Prostate gland (tissue), 2 donors: ENCODE results near the gene C2orf68. TPM values are rescaled to one million over a fixed set of nuclear protein-coding genes. Genes with fewer than 3 reads are reported as not detected.
A peak's percentile ranks its signal among the peaks of the same experiment; 100 is the strongest.
"Not testable (repeated sequence)": the region's sequence is repeated elsewhere in the genome, so short reads cannot be mapped to it uniquely, and the experiment has no call there.

Experiments used
- DNase-seq: peaks from one replicate; pipeline ENCODE4 v3.0.0-alpha.2; 2019; ENCODE audit warnings: low spot score
- H3K27ac ChIP-seq, 2 donors: fragments of 200-600 bp; sonication (generic); 2 replicates each; pipeline ENCODE4 v1.5.1; 2017 to 2019
- H3K27me3 ChIP-seq: fragments of 200-600 bp; sonication (generic); replicated peaks from 2 replicates; pipeline ENCODE4 v1.5.1; 2019; ENCODE audit not compliant: insufficient read depth
- H3K36me3 ChIP-seq, 2 donors: fragments of 200-600 bp; sonication (generic); 1 replicate in 1 of 2; 2 replicates in 1 of 2; pipeline versions ENCODE4 v1.5.1 to v1.8.1; 2017 to 2019
- H3K4me1 ChIP-seq: fragments of 200-600 bp; sonication (generic); replicated peaks from 2 replicates; pipeline ENCODE4 v1.5.1; 2019
- H3K4me3 ChIP-seq, 2 donors: fragments of 200-600 bp; sonication (generic); 2 replicates each; pipeline ENCODE4 v1.5.1; 2017 to 2019
- H3K9me3 ChIP-seq: fragments of 200-600 bp; sonication (generic); 2 replicates; pipeline ENCODE4 v1.5.1; 2017
- POLR2A ChIP-seq: fragments of 450-650 bp; IDR thresholded peaks from one replicate; pipeline ENCODE4 v1.6.1; 2016; ENCODE audit warnings: antibody characterized with exemption, mild to moderate bottlenecking
- POLR2AphosphoS5 ChIP-seq: sonication (generic); formaldehyde crosslinking; IDR thresholded peaks from one replicate; pipeline ENCODE4 v1.6.1; 2017; ENCODE audit warnings: antibody characterized with exemption
- WGBS: methylation state at CpG from one replicate; pipeline ENCODE4 v1.1.5; 2018; 5-methylcytosine and 5-hydroxymethylcytosine counted together
- intact Hi-C: fragments of 100-400 bp; cut with DNase I; formaldehyde crosslinking; loops from one replicate; pipeline ENCODE4 v1.14.2; 2022
- total RNA-seq, 2 donors: library from RNA; depleted of rRNA; stranded (reverse); fragments of >200 nt; gene quantifications; one replicate each; pipeline ENCODE4 v1.1.0, GENCODE V29; 2016
- TF ChIP-seq, protein P1 (sequence below), 4 experiments: fragments of 200-600 bp in 2 of 4; fragments of 450-650 bp in 2 of 4; sonication (generic) in 2 of 4; IDR thresholded peaks; 1 replicate in 3 of 4; 2 replicates in 1 of 4; pipeline ENCODE4 v1.5.1; 2016 to 2019; ENCODE audit warnings: antibody characterized with exemption in 4 of 4, mild to moderate bottlenecking in 2 of 4, moderate library complexity in 2 of 4

The C2orf68 gene
- total RNA-seq, 2 donors from 2014 or later, result 16.1 to 26.1 TPM

DNA sequence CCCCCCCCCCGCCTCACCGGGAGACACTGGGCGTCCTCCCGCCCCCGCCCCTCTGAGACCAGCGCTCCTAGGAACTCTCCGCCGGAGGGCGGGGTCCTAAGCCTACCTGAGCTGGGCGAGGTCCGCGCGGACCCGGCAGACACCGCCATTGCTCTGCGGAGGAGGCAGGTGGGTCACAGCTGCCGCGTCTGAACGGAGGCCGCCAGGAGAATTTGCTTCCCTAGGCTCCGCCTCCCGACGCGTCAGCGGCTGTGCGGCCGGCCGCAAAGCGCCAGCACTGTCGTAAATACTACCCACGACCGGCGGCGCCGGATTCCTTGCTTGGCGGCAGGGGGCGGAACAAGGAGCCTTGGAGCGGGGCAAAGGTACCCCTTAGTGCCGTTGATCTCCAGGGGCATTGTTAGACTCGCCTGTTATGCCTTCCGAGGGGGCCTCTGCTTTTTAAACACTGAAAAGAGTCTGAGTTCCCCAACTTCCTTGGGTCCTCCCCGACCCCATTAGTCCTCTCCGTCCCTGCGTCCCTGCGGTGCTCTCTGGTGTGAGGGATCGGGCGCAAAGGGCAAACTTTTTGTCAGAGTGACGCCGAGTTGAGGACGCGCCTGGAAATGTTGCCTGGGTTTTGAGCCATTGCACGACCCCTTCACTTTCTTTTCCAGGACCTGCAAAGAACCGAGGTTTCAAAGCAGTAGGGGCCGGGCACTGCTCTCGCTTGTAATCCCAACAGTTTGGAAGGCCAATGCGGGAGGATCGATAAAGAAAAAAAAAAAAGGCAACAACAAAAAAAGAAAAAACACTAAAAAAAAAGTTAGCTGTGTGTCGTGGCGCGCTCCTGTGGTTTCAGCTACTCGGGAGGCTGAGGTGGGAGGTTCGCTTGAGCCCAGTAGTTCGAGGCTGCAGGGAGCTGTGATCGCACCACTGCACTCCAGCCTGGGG is 50.3 kb downstream of the C2orf68 start, which contains the start of gene GGCX:
TSS of gene GGCX (minus strand) at position 214 of the 933 bp plus-strand sequence. CDS start at position 149, 65 bp downstream.
- peak within 1 kb of the TSS; percentile 69 to 70 for H3K4me3 ChIP-seq
- no peaks in the 10 kb centered on the region for H3K27me3 ChIP-seq
- intact Hi-C loops, result loop anchor here (5.0 kb wide), 1 partner anchor 36 kb away; the partner anchor contains the start of gene RNF181
- 4% methylated on average over 48 of the region's 64 CpGs for WGBS
- peak; percentile 95 for DNase-seq
- H3K4me1 ChIP-seq, result peaks cover 3% of the 10 kb centered on the region
- no peaks in the 10 kb centered on the region for H3K9me3 ChIP-seq
- no peaks in the 10 kb centered on the region for H3K36me3 ChIP-seq
- peak within 1 kb of the TSS; percentile 80 to 84 for H3K27ac ChIP-seq
- TF ChIP-seq POLR2A (peak; percentile 80), POLR2AphosphoS5 (peak; percentile 97)
- TF ChIP-seq, protein P1, sequence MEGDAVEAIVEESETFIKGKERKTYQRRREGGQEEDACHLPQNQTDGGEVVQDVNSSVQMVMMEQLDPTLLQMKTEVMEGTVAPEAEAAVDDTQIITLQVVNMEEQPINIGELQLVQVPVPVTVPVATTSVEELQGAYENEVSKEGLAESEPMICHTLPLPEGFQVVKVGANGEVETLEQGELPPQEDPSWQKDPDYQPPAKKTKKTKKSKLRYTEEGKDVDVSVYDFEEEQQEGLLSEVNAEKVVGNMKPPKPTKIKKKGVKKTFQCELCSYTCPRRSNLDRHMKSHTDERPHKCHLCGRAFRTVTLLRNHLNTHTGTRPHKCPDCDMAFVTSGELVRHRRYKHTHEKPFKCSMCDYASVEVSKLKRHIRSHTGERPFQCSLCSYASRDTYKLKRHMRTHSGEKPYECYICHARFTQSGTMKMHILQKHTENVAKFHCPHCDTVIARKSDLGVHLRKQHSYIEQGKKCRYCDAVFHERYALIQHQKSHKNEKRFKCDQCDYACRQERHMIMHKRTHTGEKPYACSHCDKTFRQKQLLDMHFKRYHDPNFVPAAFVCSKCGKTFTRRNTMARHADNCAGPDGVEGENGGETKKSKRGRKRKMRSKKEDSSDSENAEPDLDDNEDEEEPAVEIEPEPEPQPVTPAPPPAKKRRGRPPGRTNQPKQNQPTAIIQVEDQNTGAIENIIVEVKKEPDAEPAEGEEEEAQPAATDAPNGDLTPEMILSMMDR (IDR thresholded peaks at IDR 0.05), result peak in 3 of 4 experiments; percentile 46 to 77 (median 54)

DNA sequence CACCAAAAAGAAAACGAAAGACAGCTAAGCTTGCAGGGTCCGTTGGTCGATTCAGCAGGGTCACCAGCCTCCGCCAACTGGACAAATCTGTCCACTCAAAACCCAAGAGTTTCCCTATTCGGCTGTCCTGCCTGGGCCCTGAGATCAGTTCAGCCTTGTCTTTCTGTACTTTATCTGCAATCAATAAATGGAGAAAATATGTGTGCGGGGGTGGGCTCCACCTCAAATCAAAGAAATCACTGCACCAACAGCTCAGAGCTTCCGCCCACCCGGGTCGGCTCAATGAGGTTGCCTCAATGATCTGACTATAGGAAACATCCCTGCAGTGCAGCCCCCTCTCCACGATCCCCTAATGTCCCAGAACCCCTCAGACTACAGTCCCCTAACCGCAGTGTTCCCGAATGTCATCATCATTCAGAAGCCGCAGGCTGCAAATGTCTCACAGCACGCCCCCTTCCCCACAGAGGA is 51.0 kb downstream of the C2orf68 start:
- intact Hi-C loops, result loop anchor here (5.0 kb wide), 1 partner anchor 36 kb away; the partner anchor contains the start of gene RNF181
- H3K9me3 ChIP-seq, result no peaks in the 10 kb centered on the region
- TF ChIP-seq, protein P1 (IDR thresholded peaks at IDR 0.05), result no peak
- no peak for TF ChIP-seq POLR2AphosphoS5
- TF ChIP-seq POLR2A, result no peak
- H3K36me3 ChIP-seq, result no peaks in the 10 kb centered on the region
- H3K27ac ChIP-seq, result peak overlapping the region; percentile 80 to 84
- no peaks in the 10 kb centered on the region for H3K27me3 ChIP-seq
- WGBS, result 3% methylated on average over 14 of the region's 14 CpGs
- H3K4me1 ChIP-seq, result peaks cover 3% of the 10 kb centered on the region
- no peak for DNase-seq
- peak overlapping the region; percentile 69 to 70 for H3K4me3 ChIP-seq

DNA sequence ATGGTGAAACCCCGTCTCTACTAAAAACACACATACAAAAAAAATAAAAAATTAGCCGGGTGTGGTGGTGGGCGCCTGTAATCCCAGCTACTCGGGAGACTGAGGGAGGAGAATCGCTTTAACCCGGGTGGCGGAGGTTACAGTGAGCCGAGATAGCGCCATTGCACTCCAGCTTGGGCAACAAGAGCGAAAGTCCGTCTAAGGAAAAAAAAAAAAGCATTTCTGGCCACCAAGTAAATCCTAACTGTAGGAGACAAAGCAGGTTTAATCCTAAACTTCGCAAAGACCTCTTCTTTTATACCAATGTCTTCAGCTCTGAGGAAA is 51.5 kb downstream of the C2orf68 start:
- DNase-seq, H3K36me3 ChIP-seq, H3K27ac ChIP-seq, H3K9me3 ChIP-seq, H3K4me1 ChIP-seq, H3K27me3 ChIP-seq: not testable (repeated sequence)
- WGBS, result 77% methylated on average over 12 of the region's 12 CpGs
- intact Hi-C loops, result loop anchor here (5.0 kb wide), 1 partner anchor 37 kb away; the partner anchor contains the start of gene RNF181
- peak overlapping the region; percentile 69 to 70 for H3K4me3 ChIP-seq

GRCh38 chr2:85558160-85558559 is 53.7 kb downstream of the C2orf68 start:
- H3K27me3 ChIP-seq, result no peaks in the 10 kb centered on the region
- no peaks in the 10 kb centered on the region for H3K9me3 ChIP-seq
- intact Hi-C loops, result no loop called here
- TF ChIP-seq, protein P1 (IDR thresholded peaks at IDR 0.05), result no peak
- TF ChIP-seq POLR2AphosphoS5, result no peak
- no peak for TF ChIP-seq POLR2A
- peaks cover 0 to 7% of the 10 kb centered on the region in 2 donors for H3K36me3 ChIP-seq
- no peak for DNase-seq
- no peak overlapping the region for H3K27ac ChIP-seq
- H3K4me1 ChIP-seq, result peaks cover 3% of the 10 kb centered on the region
- no peak overlapping the region for H3K4me3 ChIP-seq
- 100% methylated on average over 1 of the region's 1 CpG for WGBS

DNA sequence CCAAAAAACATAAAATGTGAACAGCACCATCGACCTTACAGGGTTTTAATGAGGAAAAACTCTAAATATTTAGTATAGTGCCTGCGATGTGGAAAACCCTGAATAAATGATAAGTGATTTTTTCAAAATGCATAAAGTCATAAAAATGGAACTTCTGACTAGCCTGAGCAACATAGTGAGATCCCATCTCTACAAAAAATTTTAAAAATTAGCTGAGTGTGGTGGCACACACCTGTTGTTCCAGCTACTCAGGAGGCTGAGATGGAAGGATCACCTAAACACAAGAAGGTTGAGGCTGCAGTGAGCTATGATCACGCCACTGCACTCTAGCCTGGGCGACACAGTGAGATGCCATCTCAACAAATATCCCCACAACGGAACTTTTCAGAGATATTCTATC is 54.7 kb downstream of the C2orf68 start:
- Histone ChIP-seq H3K27me3 (no peaks in the 10 kb centered on the region), H3K36me3 (peaks cover 0 to 12% of the 10 kb centered on the region in 2 donors), H3K27ac (no peak overlapping the region), H3K4me3 (no peak overlapping the region), H3K9me3 (no peaks in the 10 kb centered on the region), H3K4me1 (peaks cover 3% of the 10 kb centered on the region)
- TF ChIP-seq POLR2A (no peak), POLR2AphosphoS5 (no peak)
- TF ChIP-seq, protein P1 (IDR thresholded peaks at IDR 0.05), result no peak
- DNase-seq, result no peak
- WGBS, result 94% methylated on average over 5 of the region's 5 CpGs
- intact Hi-C loops, result no loop called here
